K562 (cell line): Measurements from ENCODE around the gene PIGX. TPM values are rescaled to one million over a fixed set of nuclear protein-coding genes. Genes with fewer than 3 reads are reported as not detected.

Source experiments
- polyA plus RNA-seq, 8 experiments: library from polyadenylated mRNA; depleted of rRNA in 4 of 8; stranded (reverse) in 5 of 8; unstranded in 3 of 8; fragments of >200 nt; fragmentation: Nextera tagmentation in 2 of 8; fragmentation: Illumina TruSeq in 1 of 8; extraction: Ambion mirVana in 2 of 8; extraction: Trizol in 1 of 8; gene quantifications; 2 replicates each; pipeline versions ENCODE4 v1.2.1 to v1.2.3, GENCODE V29; 2011 to 2014; ENCODE audit warnings: inconsistent platforms in 1 of 8, missing spikeins in 1 of 8
- small RNA-seq: library from RNA; depleted of rRNA; stranded (forward); fragments of <200 nt; gene quantifications from one replicate; pipeline ENCODE3, GENCODE V24; 2014
- total RNA-seq, 7 experiments: library from RNA; depleted of rRNA in 6 of 7; stranded (reverse); fragments of >200 nt in 6 of 7; fragmentation: Illumina TruSeq in 2 of 7; extraction: Trizol in 2 of 7; gene quantifications; 2 replicates each; pipeline versions ENCODE4 v1.2.1 to v1.2.3, GENCODE V29; 2011 to 2021; ENCODE audit warnings: low replicate concordance in 1 of 7

The PIGX gene
- total and polyA plus RNA-seq, 9 of the 15 experiments (the other 6 are each of a cell fraction or from before 2014, with no cell fraction given): 3.7 to 36.3 (median 26.9) TPM

Small RNA genes lying within 50 kb of the gene (small RNA-seq; reads per million reads assigned to genes)
- gene RNU4-89P (not detected), gene RNU6-42P (not detected), gene RNU6-646P (not detected)

Other genes starting within 250 kb of the PIGX start
Only the 7 nearest of the 9 such genes appear.
- 0.05 TPM in 1 of 2 replicates, not detected in the other for gene SMCO1, start 197.0 kb upstream of the PIGX start, total RNA-seq (2014; rRNA removed)
- 0.13 TPM in 1 of 2 replicates, not detected in the other for gene SMCO1, start 197.0 kb upstream of the PIGX start, total RNA-seq (2014; rRNA removed; fragmentation: Illumina TruSeq; extraction: Trizol)
- not detected in 2 replicates for gene SMCO1, start 197.0 kb upstream of the PIGX start, total RNA-seq (2015; rRNA removed; fragmentation: Illumina TruSeq; extraction: Trizol)
- gene SMCO1, start 197.0 kb upstream of the PIGX start, total RNA-seq (2021): 0.20 TPM in 1 of 2 replicates, not detected in the other
- gene SMCO1, start 197.0 kb upstream of the PIGX start, polyA plus RNA-seq (2011; rRNA removed): 0.05 TPM in 1 of 2 replicates, not detected in the other
- gene SMCO1, start 197.0 kb upstream of the PIGX start, polyA plus RNA-seq (2014; fragmentation: Illumina TruSeq; extraction: Trizol): 0.08 and 0.10 TPM in 2 replicates
- under 1 TPM; 0.14 to 0.35 TPM for gene SMCO1, start 197.0 kb upstream of the PIGX start, polyA plus RNA-seq (2014; fragmentation: Nextera tagmentation; extraction: Ambion mirVana)
- gene SMCO1, start 197.0 kb upstream of the PIGX start, polyA plus RNA-seq (2014; rRNA removed): 0.05 TPM in 1 of 2 replicates, not detected in the other
- gene WDR53, start 143.8 kb upstream of the PIGX start, total RNA-seq (2014; rRNA removed): 10.9 and 13.0 TPM in 2 replicates
- 20.9 and 23.9 TPM in 2 replicates for gene WDR53, start 143.8 kb upstream of the PIGX start, total RNA-seq (2014; rRNA removed; fragmentation: Illumina TruSeq; extraction: Trizol)
- 19.3 and 19.6 TPM in 2 replicates for gene WDR53, start 143.8 kb upstream of the PIGX start, total RNA-seq (2015; rRNA removed; fragmentation: Illumina TruSeq; extraction: Trizol)
- 14.6 and 15.9 TPM in 2 replicates for gene WDR53, start 143.8 kb upstream of the PIGX start, total RNA-seq (2021)
- gene WDR53, start 143.8 kb upstream of the PIGX start, polyA plus RNA-seq (2011; rRNA removed): 11.6 and 16.7 TPM in 2 replicates
- gene WDR53, start 143.8 kb upstream of the PIGX start, polyA plus RNA-seq (2014; fragmentation: Illumina TruSeq; extraction: Trizol): 21.9 and 22.2 TPM in 2 replicates
- 10 to 100 TPM; 21.6 to 34.5 TPM for gene WDR53, start 143.8 kb upstream of the PIGX start, polyA plus RNA-seq (2014; fragmentation: Nextera tagmentation; extraction: Ambion mirVana)
- 21.4 and 23.8 TPM in 2 replicates for gene WDR53, start 143.8 kb upstream of the PIGX start, polyA plus RNA-seq (2014; rRNA removed)
- 25.4 and 28.9 TPM in 2 replicates for gene FBXO45, start 143.7 kb upstream of the PIGX start, total RNA-seq (2014; rRNA removed)
- 52.8 and 56.1 TPM in 2 replicates for gene FBXO45, start 143.7 kb upstream of the PIGX start, total RNA-seq (2014; rRNA removed; fragmentation: Illumina TruSeq; extraction: Trizol)
- 41.0 and 44.3 TPM in 2 replicates for gene FBXO45, start 143.7 kb upstream of the PIGX start, total RNA-seq (2015; rRNA removed; fragmentation: Illumina TruSeq; extraction: Trizol)
- 33.3 and 37.0 TPM in 2 replicates for gene FBXO45, start 143.7 kb upstream of the PIGX start, total RNA-seq (2021)
- 25.7 and 38.6 TPM in 2 replicates for gene FBXO45, start 143.7 kb upstream of the PIGX start, polyA plus RNA-seq (2011; rRNA removed)
- gene FBXO45, start 143.7 kb upstream of the PIGX start, polyA plus RNA-seq (2014; fragmentation: Illumina TruSeq; extraction: Trizol): 31.9 and 39.7 TPM in 2 replicates
- gene FBXO45, start 143.7 kb upstream of the PIGX start, polyA plus RNA-seq (2014; fragmentation: Nextera tagmentation; extraction: Ambion mirVana): 10 to 100 TPM; 15.2 to 17.2 TPM
- gene FBXO45, start 143.7 kb upstream of the PIGX start, polyA plus RNA-seq (2014; rRNA removed): 26.5 and 28.3 TPM in 2 replicates
- 4.6 and 6.9 TPM in 2 replicates for gene NRROS, start 72.7 kb upstream of the PIGX start, total RNA-seq (2014; rRNA removed)
- 1.2 and 2.1 TPM in 2 replicates for gene NRROS, start 72.7 kb upstream of the PIGX start, total RNA-seq (2014; rRNA removed; fragmentation: Illumina TruSeq; extraction: Trizol)
- gene NRROS, start 72.7 kb upstream of the PIGX start, total RNA-seq (2015; rRNA removed; fragmentation: Illumina TruSeq; extraction: Trizol): 3.7 and 3.8 TPM in 2 replicates
- 13.0 and 13.8 TPM in 2 replicates for gene NRROS, start 72.7 kb upstream of the PIGX start, total RNA-seq (2021)
- 2.2 and 7.1 TPM in 2 replicates for gene NRROS, start 72.7 kb upstream of the PIGX start, polyA plus RNA-seq (2011; rRNA removed)
- 5.4 and 8.9 TPM in 2 replicates for gene NRROS, start 72.7 kb upstream of the PIGX start, polyA plus RNA-seq (2014; fragmentation: Illumina TruSeq; extraction: Trizol)
- gene NRROS, start 72.7 kb upstream of the PIGX start, polyA plus RNA-seq (2014; fragmentation: Nextera tagmentation; extraction: Ambion mirVana): under 1 TPM; 0.34 to 0.35 TPM
- gene NRROS, start 72.7 kb upstream of the PIGX start, polyA plus RNA-seq (2014; rRNA removed): 4.6 and 6.4 TPM in 2 replicates
- gene CEP19, start 127 bp upstream of the PIGX start, total RNA-seq (2014; rRNA removed): 2.5 and 3.1 TPM in 2 replicates
- 4.1 and 4.3 TPM in 2 replicates for gene CEP19, start 127 bp upstream of the PIGX start, total RNA-seq (2014; rRNA removed; fragmentation: Illumina TruSeq; extraction: Trizol)
- gene CEP19, start 127 bp upstream of the PIGX start, total RNA-seq (2015; rRNA removed; fragmentation: Illumina TruSeq; extraction: Trizol): 4.5 TPM in 2 replicates
- gene CEP19, start 127 bp upstream of the PIGX start, total RNA-seq (2021): 2.3 and 2.5 TPM in 2 replicates
- gene CEP19, start 127 bp upstream of the PIGX start, polyA plus RNA-seq (2011; rRNA removed): 2.7 and 4.2 TPM in 2 replicates
- 3.7 and 3.8 TPM in 2 replicates for gene CEP19, start 127 bp upstream of the PIGX start, polyA plus RNA-seq (2014; fragmentation: Illumina TruSeq; extraction: Trizol)
- gene CEP19, start 127 bp upstream of the PIGX start, polyA plus RNA-seq (2014; fragmentation: Nextera tagmentation; extraction: Ambion mirVana): 1 to 10 TPM; 3.4 to 4.2 TPM
- gene CEP19, start 127 bp upstream of the PIGX start, polyA plus RNA-seq (2014; rRNA removed): 3.1 and 3.5 TPM in 2 replicates
- 19.8 and 24.6 TPM in 2 replicates for gene PAK2, start 27.5 kb downstream of the PIGX start, total RNA-seq (2014; rRNA removed)
- gene PAK2, start 27.5 kb downstream of the PIGX start, total RNA-seq (2014; rRNA removed; fragmentation: Illumina TruSeq; extraction: Trizol): 35.9 and 39.9 TPM in 2 replicates
- gene PAK2, start 27.5 kb downstream of the PIGX start, total RNA-seq (2015; rRNA removed; fragmentation: Illumina TruSeq; extraction: Trizol): 35.7 and 35.8 TPM in 2 replicates
- 72.4 and 72.7 TPM in 2 replicates for gene PAK2, start 27.5 kb downstream of the PIGX start, total RNA-seq (2021)
- gene PAK2, start 27.5 kb downstream of the PIGX start, polyA plus RNA-seq (2011; rRNA removed): 56.4 and 61.8 TPM in 2 replicates
- 58.7 and 68.4 TPM in 2 replicates for gene PAK2, start 27.5 kb downstream of the PIGX start, polyA plus RNA-seq (2014; fragmentation: Illumina TruSeq; extraction: Trizol)
- gene PAK2, start 27.5 kb downstream of the PIGX start, polyA plus RNA-seq (2014; fragmentation: Nextera tagmentation; extraction: Ambion mirVana): 10 to 100 TPM; 13.2 to 18.6 TPM
- gene PAK2, start 27.5 kb downstream of the PIGX start, polyA plus RNA-seq (2014; rRNA removed): 26.6 and 26.7 TPM in 2 replicates
- 35.8 and 38.4 TPM in 2 replicates for gene SENP5, start 155.5 kb downstream of the PIGX start, total RNA-seq (2014; rRNA removed)
- gene SENP5, start 155.5 kb downstream of the PIGX start, total RNA-seq (2014; rRNA removed; fragmentation: Illumina TruSeq; extraction: Trizol): 59.7 and 66.2 TPM in 2 replicates
- gene SENP5, start 155.5 kb downstream of the PIGX start, total RNA-seq (2015; rRNA removed; fragmentation: Illumina TruSeq; extraction: Trizol): 51.1 and 54.4 TPM in 2 replicates
- 41.4 and 41.7 TPM in 2 replicates for gene SENP5, start 155.5 kb downstream of the PIGX start, total RNA-seq (2021)
- gene SENP5, start 155.5 kb downstream of the PIGX start, polyA plus RNA-seq (2011; rRNA removed): 45.1 and 48.8 TPM in 2 replicates
- gene SENP5, start 155.5 kb downstream of the PIGX start, polyA plus RNA-seq (2014; fragmentation: Illumina TruSeq; extraction: Trizol): 23.8 and 26.0 TPM in 2 replicates
- gene SENP5, start 155.5 kb downstream of the PIGX start, polyA plus RNA-seq (2014; fragmentation: Nextera tagmentation; extraction: Ambion mirVana): 10 to 100 TPM; 18.3 to 24.8 TPM
- gene SENP5, start 155.5 kb downstream of the PIGX start, polyA plus RNA-seq (2014; rRNA removed): 28.1 and 30.7 TPM in 2 replicates